OCI-LY7 (cell line): Measurements from ENCODE around the gene SORD.

ENCODE experiments used
- EZH2phosphoT487 ChIP-seq: fragments of 200-600 bp; sonication (generic); IDR thresholded peaks from 2 replicates; pipeline ENCODE4 v1.6.1; 2018; ENCODE audit warnings: low read depth, borderline replicate concordance, mild to moderate bottlenecking, mixed run types, antibody characterized with exemption, low read length, moderate library complexity, mixed read lengths
- TF ChIP-seq, protein P1 (sequence below): fragments of 200-600 bp; sonication (generic); conservative IDR thresholded peaks from 2 replicates; pipeline ENCODE4 v1.5.1; 2014; ENCODE audit warnings: mild to moderate bottlenecking, antibody characterized with exemption, low read length, moderate library complexity, mixed read lengths

DNA sequence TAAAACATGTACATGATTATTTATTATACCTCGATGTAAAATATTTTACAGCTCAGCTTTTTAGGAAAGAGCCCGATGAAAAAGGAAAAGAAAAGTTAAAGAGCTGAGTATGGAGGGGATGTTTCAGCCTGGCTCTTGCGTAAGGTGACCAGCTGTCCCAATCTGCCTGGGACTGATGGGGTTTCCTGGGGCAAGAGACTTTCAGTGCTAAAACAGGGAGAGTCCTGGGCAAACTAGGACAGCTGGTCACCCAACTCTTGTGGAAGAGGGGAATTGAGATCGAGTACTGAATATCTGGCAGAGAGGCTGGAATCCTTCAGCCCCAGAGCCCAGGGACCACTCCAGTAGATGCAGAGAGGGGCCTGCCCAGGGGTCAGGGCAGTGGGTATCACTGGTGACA is 70.0 kb downstream of the SORD start:
- TF ChIP-seq, protein P1, sequence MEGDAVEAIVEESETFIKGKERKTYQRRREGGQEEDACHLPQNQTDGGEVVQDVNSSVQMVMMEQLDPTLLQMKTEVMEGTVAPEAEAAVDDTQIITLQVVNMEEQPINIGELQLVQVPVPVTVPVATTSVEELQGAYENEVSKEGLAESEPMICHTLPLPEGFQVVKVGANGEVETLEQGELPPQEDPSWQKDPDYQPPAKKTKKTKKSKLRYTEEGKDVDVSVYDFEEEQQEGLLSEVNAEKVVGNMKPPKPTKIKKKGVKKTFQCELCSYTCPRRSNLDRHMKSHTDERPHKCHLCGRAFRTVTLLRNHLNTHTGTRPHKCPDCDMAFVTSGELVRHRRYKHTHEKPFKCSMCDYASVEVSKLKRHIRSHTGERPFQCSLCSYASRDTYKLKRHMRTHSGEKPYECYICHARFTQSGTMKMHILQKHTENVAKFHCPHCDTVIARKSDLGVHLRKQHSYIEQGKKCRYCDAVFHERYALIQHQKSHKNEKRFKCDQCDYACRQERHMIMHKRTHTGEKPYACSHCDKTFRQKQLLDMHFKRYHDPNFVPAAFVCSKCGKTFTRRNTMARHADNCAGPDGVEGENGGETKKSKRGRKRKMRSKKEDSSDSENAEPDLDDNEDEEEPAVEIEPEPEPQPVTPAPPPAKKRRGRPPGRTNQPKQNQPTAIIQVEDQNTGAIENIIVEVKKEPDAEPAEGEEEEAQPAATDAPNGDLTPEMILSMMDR: no peak
- TF ChIP-seq EZH2phosphoT487: no peak
